ENCODE data around the gene ADAM33.
A peak's percentile ranks its signal among the peaks of the same experiment; 100 is the strongest.

Gene ADAM33

DNA sequence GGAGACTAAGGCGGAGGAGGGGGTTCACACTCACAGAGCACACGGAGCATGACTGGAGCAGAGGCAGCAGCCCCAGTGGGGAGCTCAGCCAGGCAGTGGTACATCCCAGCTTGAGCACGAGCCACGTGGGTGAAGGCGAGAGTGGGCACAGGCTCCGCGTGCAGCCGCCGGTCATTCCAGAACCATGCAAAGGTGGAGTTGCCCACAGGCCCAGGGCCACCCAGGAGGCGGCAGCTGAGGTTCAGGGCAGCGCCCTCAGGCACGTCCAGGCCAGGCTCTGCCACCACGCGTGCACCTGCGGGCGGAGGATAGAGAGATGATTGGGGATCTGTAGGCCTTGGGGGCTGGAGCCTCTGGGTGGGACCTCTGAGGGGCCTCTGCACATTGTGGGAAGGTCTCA is 9.5 kb upstream of the ADAM33 start:
- no CpG with 5 or more reads among the region's 16 CpGs for WGBS, 2 donors (ENCODE audit: extremely low coverage in 2 of 2, insufficient read length in 2 of 2, insufficient replicate concordance in 1 of 2)
- Histone ChIP-seq H3K9me3 (replicated peaks in 1 of 2; ENCODE audit: control insufficient read depth in 2 of 2, insufficient read depth in 1 of 2, low read depth in 1 of 2, low read length in 2 of 2) (peaks cover 0 to 2% of the 10 kb centered on the region in 2 donors), H3K27me3 (ENCODE audit: control insufficient read depth in 3 of 3, insufficient read depth in 3 of 3, low read depth in 1 of 3, low read length in 3 of 3) (peaks cover 0 to 26% (median 0%) of the 10 kb centered on the region in 3 experiments), H2BK15ac (ENCODE audit: low read length) (peak overlapping the region; percentile 30), H2BK12ac (ENCODE audit: low read length) (no peak overlapping the region), H2AFZ (ENCODE audit: low read length) (no peak overlapping the region), H3K4me2 (ENCODE audit: insufficient read depth, low read length, poor library complexity, severe bottlenecking) (no peak overlapping the region), H2AK5ac (ENCODE audit: low read depth, low read length) (peak overlapping the region; percentile 83), H3K9ac (ENCODE audit: low read depth, low read length, poor library complexity) (no peak overlapping the region), H3K36me3 (replicated peaks in 1 of 2; ENCODE audit: control insufficient read depth in 2 of 2, insufficient read depth in 2 of 2, low read length in 2 of 2) (no peaks in the 10 kb centered on the region), H3K23ac (ENCODE audit: low read depth, low read length, poor library complexity) (no peak overlapping the region), H3K27ac (replicated peaks; ENCODE audit: low read length) (no peak overlapping the region), H3K4ac (ENCODE audit: low read length) (no peak overlapping the region), H2BK5ac (ENCODE audit: low read length) (no peak overlapping the region), H3K79me1 (ENCODE audit: low read depth, low read length) (no peaks in the 10 kb centered on the region), H3K4me3 (ENCODE audit: low read length in 2 of 2) (no peak overlapping the region), H4K91ac (ENCODE audit: low read depth, low read length, poor library complexity) (no peak overlapping the region), H3K4me1 (ENCODE audit: control insufficient read depth in 2 of 2, insufficient read depth in 1 of 2, low read depth in 1 of 2, low read length in 2 of 2) (no peaks in the 10 kb centered on the region), H2BK120ac (ENCODE audit: low read depth, low read length) (no peak overlapping the region), H3K14ac (ENCODE audit: low read length) (no peak overlapping the region), H4K8ac (ENCODE audit: low read depth, low read length) (no peak overlapping the region), H3K18ac (ENCODE audit: low read length) (no peak overlapping the region)
- DNase-seq (ENCODE audit: low spot score), result no peak

DNA sequence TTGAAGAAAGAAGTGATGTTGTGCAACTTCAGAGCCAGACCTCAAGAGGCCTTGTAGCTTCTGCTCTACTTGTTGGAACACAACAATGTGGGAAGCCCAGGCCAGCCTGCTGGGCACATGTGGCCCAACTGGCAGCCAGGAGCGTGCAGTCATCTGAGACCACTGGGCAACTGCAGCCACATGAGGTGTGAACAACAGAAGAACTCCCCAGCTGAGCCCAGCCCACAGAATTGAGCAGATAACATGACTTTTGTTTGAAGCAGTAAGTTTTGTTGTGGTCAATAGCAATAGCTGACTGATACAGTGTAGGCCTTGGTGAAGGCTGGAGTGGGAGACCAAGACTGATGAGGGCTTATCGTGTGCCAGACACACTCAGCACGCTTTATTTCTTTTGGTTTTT is 8.6 kb upstream of the ADAM33 start:
- Histone ChIP-seq H3K18ac (ENCODE audit: low read length) (no peak overlapping the region), H2BK15ac (ENCODE audit: low read length) (no peak overlapping the region), H3K4me3 (ENCODE audit: low read length in 2 of 2) (no peak overlapping the region), H2AK5ac (ENCODE audit: low read depth, low read length) (no peak overlapping the region), H3K14ac (ENCODE audit: low read length) (no peak overlapping the region), H3K79me1 (ENCODE audit: low read depth, low read length) (no peaks in the 10 kb centered on the region), H3K4me2 (ENCODE audit: insufficient read depth, low read length, poor library complexity, severe bottlenecking) (no peak overlapping the region), H4K8ac (ENCODE audit: low read depth, low read length) (no peak overlapping the region), H2AFZ (ENCODE audit: low read length) (no peak overlapping the region), H3K9me3 (replicated peaks in 1 of 2; ENCODE audit: control insufficient read depth in 2 of 2, insufficient read depth in 1 of 2, low read depth in 1 of 2, low read length in 2 of 2) (no peaks in the 10 kb centered on the region), H2BK5ac (ENCODE audit: low read length) (no peak overlapping the region), H3K23ac (ENCODE audit: low read depth, low read length, poor library complexity) (no peak overlapping the region), H3K9ac (ENCODE audit: low read depth, low read length, poor library complexity) (no peak overlapping the region), H3K4me1 (ENCODE audit: control insufficient read depth in 2 of 2, insufficient read depth in 1 of 2, low read depth in 1 of 2, low read length in 2 of 2) (no peaks in the 10 kb centered on the region), H3K27me3 (ENCODE audit: control insufficient read depth in 3 of 3, insufficient read depth in 3 of 3, low read depth in 1 of 3, low read length in 3 of 3) (peaks cover 0 to 35% (median 0%) of the 10 kb centered on the region in 3 experiments), H3K4ac (ENCODE audit: low read length) (no peak overlapping the region), H2BK12ac (ENCODE audit: low read length) (no peak overlapping the region), H2BK120ac (ENCODE audit: low read depth, low read length) (no peak overlapping the region), H3K27ac (replicated peaks; ENCODE audit: low read length) (no peak overlapping the region), H3K36me3 (replicated peaks in 1 of 2; ENCODE audit: control insufficient read depth in 2 of 2, insufficient read depth in 2 of 2, low read length in 2 of 2) (no peaks in the 10 kb centered on the region), H4K91ac (ENCODE audit: low read depth, low read length, poor library complexity) (no peak overlapping the region)
- WGBS, 2 donors (ENCODE audit: extremely low coverage in 2 of 2, insufficient read length in 2 of 2, insufficient replicate concordance in 1 of 2), result no CpG with 5 or more reads among the region's 3 CpGs
- no peak for DNase-seq (ENCODE audit: low spot score)

DNA sequence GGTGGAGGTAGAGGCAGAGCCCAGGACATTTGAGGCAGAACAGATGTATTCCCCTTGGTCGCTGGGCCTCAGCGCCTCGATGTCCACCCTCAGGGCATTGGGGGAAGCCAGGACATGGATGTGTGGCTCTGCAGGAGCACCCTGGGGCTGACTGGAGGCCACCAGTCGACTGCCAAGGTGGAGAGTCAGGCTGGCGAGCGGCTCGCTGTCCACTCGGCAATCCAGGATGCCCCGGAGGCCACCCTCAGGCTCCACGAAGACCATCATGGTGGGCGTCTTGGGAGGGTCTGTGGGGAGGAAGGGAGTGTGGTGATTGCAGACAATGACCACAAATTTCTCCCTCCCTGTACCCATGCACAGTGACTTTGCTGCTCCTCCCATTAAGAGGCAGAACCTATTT is 8.2 kb upstream of the ADAM33 start:
- Histone ChIP-seq H3K14ac (ENCODE audit: low read length) (no peak overlapping the region), H2BK5ac (ENCODE audit: low read length) (no peak overlapping the region), H2BK120ac (ENCODE audit: low read depth, low read length) (no peak overlapping the region), H3K4me1 (ENCODE audit: control insufficient read depth in 2 of 2, insufficient read depth in 1 of 2, low read depth in 1 of 2, low read length in 2 of 2) (no peaks in the 10 kb centered on the region), H4K91ac (ENCODE audit: low read depth, low read length, poor library complexity) (no peak overlapping the region), H3K36me3 (replicated peaks in 1 of 2; ENCODE audit: control insufficient read depth in 2 of 2, insufficient read depth in 2 of 2, low read length in 2 of 2) (no peaks in the 10 kb centered on the region), H3K79me1 (ENCODE audit: low read depth, low read length) (no peaks in the 10 kb centered on the region), H2AFZ (ENCODE audit: low read length) (no peak overlapping the region), H3K27ac (replicated peaks; ENCODE audit: low read length) (no peak overlapping the region), H3K23ac (ENCODE audit: low read depth, low read length, poor library complexity) (no peak overlapping the region), H2BK12ac (ENCODE audit: low read length) (no peak overlapping the region), H3K9ac (ENCODE audit: low read depth, low read length, poor library complexity) (no peak overlapping the region), H3K4ac (ENCODE audit: low read length) (no peak overlapping the region), H3K4me3 (ENCODE audit: low read length in 2 of 2) (no peak overlapping the region), H2BK15ac (ENCODE audit: low read length) (no peak overlapping the region), H3K4me2 (ENCODE audit: insufficient read depth, low read length, poor library complexity, severe bottlenecking) (no peak overlapping the region), H4K8ac (ENCODE audit: low read depth, low read length) (no peak overlapping the region), H3K18ac (ENCODE audit: low read length) (no peak overlapping the region), H3K9me3 (replicated peaks in 1 of 2; ENCODE audit: control insufficient read depth in 2 of 2, insufficient read depth in 1 of 2, low read depth in 1 of 2, low read length in 2 of 2) (no peaks in the 10 kb centered on the region), H3K27me3 (ENCODE audit: control insufficient read depth in 3 of 3, insufficient read depth in 3 of 3, low read depth in 1 of 3, low read length in 3 of 3) (peaks cover 0 to 39% (median 0%) of the 10 kb centered on the region in 3 experiments), H2AK5ac (ENCODE audit: low read depth, low read length) (no peak overlapping the region)
- DNase-seq (ENCODE audit: low spot score), result no peak
- no CpG with 5 or more reads among the region's 11 CpGs for WGBS, 2 donors (ENCODE audit: extremely low coverage in 2 of 2, insufficient read length in 2 of 2, insufficient replicate concordance in 1 of 2)

DNA sequence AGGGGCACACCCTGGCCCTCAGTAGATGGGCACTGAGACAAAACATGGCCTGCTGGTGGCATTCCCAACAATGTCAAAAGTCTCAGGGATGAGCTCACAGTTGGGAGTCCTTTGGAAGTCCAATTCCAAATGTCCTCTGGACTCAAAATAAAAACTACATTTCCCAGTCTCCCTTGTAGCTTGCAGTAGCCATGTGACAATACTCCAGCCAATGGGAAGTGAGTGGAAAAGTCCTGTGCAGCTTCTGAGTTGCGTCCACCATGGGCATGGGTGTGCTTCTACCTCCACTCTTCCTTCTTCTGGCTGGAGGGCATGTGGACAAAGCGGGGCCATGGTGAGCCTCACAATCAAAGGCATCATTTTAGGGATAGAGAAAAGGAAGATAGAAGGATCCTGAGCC is 5.8 kb upstream of the ADAM33 start:
- Histone ChIP-seq H2BK12ac (ENCODE audit: low read length) (no peak overlapping the region), H3K79me1 (ENCODE audit: low read depth, low read length) (no peaks in the 10 kb centered on the region), H2AFZ (ENCODE audit: low read length) (peak overlapping the region; percentile 72), H3K4me3 (ENCODE audit: low read length in 2 of 2) (no peak overlapping the region), H3K18ac (ENCODE audit: low read length) (no peak overlapping the region), H3K23ac (ENCODE audit: low read depth, low read length, poor library complexity) (no peak overlapping the region), H3K4me1 (ENCODE audit: control insufficient read depth in 2 of 2, insufficient read depth in 1 of 2, low read depth in 1 of 2, low read length in 2 of 2) (no peaks in the 10 kb centered on the region), H3K27ac (replicated peaks; ENCODE audit: low read length) (no peak overlapping the region), H2BK15ac (ENCODE audit: low read length) (no peak overlapping the region), H3K9ac (ENCODE audit: low read depth, low read length, poor library complexity) (no peak overlapping the region), H3K4ac (ENCODE audit: low read length) (no peak overlapping the region), H2BK5ac (ENCODE audit: low read length) (no peak overlapping the region), H2AK5ac (ENCODE audit: low read depth, low read length) (no peak overlapping the region), H4K8ac (ENCODE audit: low read depth, low read length) (no peak overlapping the region), H3K4me2 (ENCODE audit: insufficient read depth, low read length, poor library complexity, severe bottlenecking) (no peak overlapping the region), H3K9me3 (replicated peaks in 1 of 2; ENCODE audit: control insufficient read depth in 2 of 2, insufficient read depth in 1 of 2, low read depth in 1 of 2, low read length in 2 of 2) (no peaks in the 10 kb centered on the region), H3K36me3 (replicated peaks in 1 of 2; ENCODE audit: control insufficient read depth in 2 of 2, insufficient read depth in 2 of 2, low read length in 2 of 2) (no peaks in the 10 kb centered on the region), H4K91ac (ENCODE audit: low read depth, low read length, poor library complexity) (no peak overlapping the region), H2BK120ac (ENCODE audit: low read depth, low read length) (no peak overlapping the region), H3K14ac (ENCODE audit: low read length) (no peak overlapping the region), H3K27me3 (ENCODE audit: control insufficient read depth in 3 of 3, insufficient read depth in 3 of 3, low read depth in 1 of 3, low read length in 3 of 3) (peaks cover 0 to 56% (median 0%) of the 10 kb centered on the region in 3 experiments)
- no CpG with 5 or more reads among the region's 2 CpGs for WGBS, 2 donors (ENCODE audit: extremely low coverage in 2 of 2, insufficient read length in 2 of 2, insufficient replicate concordance in 1 of 2)
- no peak for DNase-seq (ENCODE audit: low spot score)
